K562 treated with DMSO at 1 percent for 12 hours (cell line): ENCODE results near the gene KLK14. TPM values are rescaled to one million over a fixed set of nuclear protein-coding genes. Genes with fewer than 3 reads are reported as not detected.

Source experiments
- total RNA-seq: library from RNA; unstranded; fragments of 300-600 nt; gene quantifications from 2 replicates; pipeline ENCODE4 v1.2.3, GENCODE V29; 2022; ENCODE audit not compliant: insufficient read depth

Gene KLK14
- total RNA-seq = not detected in 2 replicates

GRCh38 chr19:51082611-51083010 is at the start of gene KLK14:
KLK14 (minus strand) TSS chr19:51082887; CDS start chr19:51082614, 273 bp downstream.

GRCh38 chr19:51124729-51125128 is 42.0 kb upstream of the KLK14 start, which contains the start of gene SIGLEC9:
SIGLEC9 (plus strand) TSS chr19:51124906; CDS start chr19:51124975, 69 bp downstream.

GRCh38 chr19:51108066-51108804 is 25.5 kb upstream of the KLK14 start, which contains the start of gene CTU1:
CTU1 (minus strand) TSS chr19:51108409; CDS start chr19:51104569, 3,840 bp downstream.

GRCh38 chr19:51064534-51065220 is 18.0 kb downstream of the KLK14 start, which contains the start of gene KLK13:
KLK13 (minus strand) TSS chr19:51065092; CDS start chr19:51065067, 25 bp downstream.

GRCh38 chr19:51034704-51035103 is 48.0 kb downstream of the KLK14 start, which contains the start of gene KLK12:
KLK12 (minus strand) TSS chr19:51035002; CDS start chr19:51034621, 381 bp downstream.

Other genes starting within 250 kb of the KLK14 start
- gene KLK15, start 249.3 kb downstream of the KLK14 start, total RNA-seq = not detected in 2 replicates
- not detected in 2 replicates for gene KLK3, start 228.0 kb downstream of the KLK14 start, total RNA-seq
- not detected in 2 replicates for gene KLK2, start 209.4 kb downstream of the KLK14 start, total RNA-seq
- gene KLK4, start 171.5 kb downstream of the KLK14 start, total RNA-seq = not detected in 2 replicates
- not detected in 2 replicates for gene KLK5, start 129.8 kb downstream of the KLK14 start, total RNA-seq
- not detected in 2 replicates for gene KLK6, start 113.3 kb downstream of the KLK14 start, total RNA-seq
- gene KLK7, start 99.0 kb downstream of the KLK14 start, total RNA-seq = not detected in 2 replicates
- not detected in 2 replicates for gene KLK8, start 81.3 kb downstream of the KLK14 start, total RNA-seq
- gene KLK10, start 63.2 kb downstream of the KLK14 start, total RNA-seq = not detected in 2 replicates
- gene KLK11, start 56.3 kb downstream of the KLK14 start, total RNA-seq = not detected in 2 replicates
- gene KLK12, start 47.9 kb downstream of the KLK14 start, total RNA-seq = not detected in 2 replicates
- gene KLK13, start 17.8 kb downstream of the KLK14 start, total RNA-seq = 1.7 and 2.0 TPM in 2 replicates
- gene CTU1, start 25.5 kb upstream of the KLK14 start, total RNA-seq = 13.7 and 31.1 TPM in 2 replicates
- gene SIGLEC9, start 42.0 kb upstream of the KLK14 start, total RNA-seq = 0.69 TPM in 1 of 2 replicates, not detected in the other
- gene SIGLEC7, start 59.4 kb upstream of the KLK14 start, total RNA-seq = not detected in 2 replicates
- gene CD33, start 142.2 kb upstream of the KLK14 start, total RNA-seq = 69.7 and 75.9 TPM in 2 replicates
- not detected in 2 replicates for gene SIGLECL1, start 168.2 kb upstream of the KLK14 start, total RNA-seq
- not detected in 2 replicates for gene IGLON5, start 228.8 kb upstream of the KLK14 start, total RNA-seq